H1 (cell line): ENCODE data around the gene PHLDA2. TPM values are rescaled to one million over a fixed set of nuclear protein-coding genes. Genes with fewer than 3 reads are reported as not detected.

Experiments used
- CTCF ChIA-PET: fragments of 300-600 bp; sonication (Branson Sonifier 250); formaldehyde crosslinking; loops from one replicate; lab custom pipeline; 2021; ENCODE audit not compliant: partially characterized antibody; lab: Charles Lee
- POLR2A ChIA-PET: fragments of 300-600 bp; sonication (Branson Sonifier 250); formaldehyde crosslinking; loops from one replicate; lab custom pipeline; 2021; ENCODE audit warnings: inconsistent platforms; ENCODE audit not compliant: partially characterized antibody; lab: Charles Lee
- DNase-seq, 2 experiments: peaks; one replicate each; pipeline versions ENCODE4 v3.0.0 to v3.0.0-alpha.2; 2010 to 2022; ENCODE audit warnings: low spot score in 2 of 2, low read depth in 1 of 2, mixed read lengths in 1 of 2
- FAIRE-seq: peaks from 2 replicates; lab custom pipeline; 2011; peaks lifted over from hg19 to GRCh38; lab: Jason Lieb, UNC
- H2AFZ ChIP-seq: 2 replicates; pipeline ENCODE4 v1.8.1; 2012; ENCODE audit warnings: low read length, inconsistent platforms
- H2AK5ac ChIP-seq: 2 replicates; pipeline ENCODE4 v1.6.1; 2013; ENCODE audit warnings: low read depth, low read length
- H2BK120ac ChIP-seq: replicated peaks from 2 replicates; pipeline ENCODE3; 2013; ENCODE audit warnings: low read depth, low read length, inconsistent platforms
- H2BK12ac ChIP-seq: 2 replicates; pipeline ENCODE4 v1.6.1; 2013; ENCODE audit warnings: low read depth, low read length
- H2BK15ac ChIP-seq: 2 replicates; pipeline ENCODE4 v1.6.1; 2013; ENCODE audit warnings: low read length
- H2BK20ac ChIP-seq: 2 replicates; pipeline ENCODE4 v1.6.1; 2013; ENCODE audit warnings: low read length
- H2BK5ac ChIP-seq: 2 replicates; pipeline ENCODE4 v1.6.1; 2013; ENCODE audit warnings: low read depth, low read length
- H3K14ac ChIP-seq: 2 replicates; pipeline ENCODE4 v1.6.1; 2013; ENCODE audit warnings: inconsistent platforms; ENCODE audit not compliant: insufficient read length
- H3K18ac ChIP-seq: 2 replicates; pipeline ENCODE4 v1.6.1; 2013; ENCODE audit warnings: low read length; ENCODE audit errors: extremely low read depth
- H3K23ac ChIP-seq: 2 replicates; pipeline ENCODE4 v1.6.1; 2013; ENCODE audit warnings: inconsistent platforms; ENCODE audit not compliant: insufficient read length
- H3K23me2 ChIP-seq: 2 replicates; pipeline ENCODE4 v1.6.1; 2013; ENCODE audit warnings: low read depth, low read length
- H3K27ac ChIP-seq: 2 replicates; pipeline ENCODE4 v1.6.1; 2011; ENCODE audit warnings: low read depth, low read length, inconsistent platforms
- H3K27me3 ChIP-seq, 4 experiments: replicated peaks in 1 of 4; 1 replicate in 1 of 4; 2 replicates in 3 of 4; pipeline versions ENCODE4 v1.6.1 to v1.8.1; 2011 to 2013; ENCODE audit warnings: low read length in 3 of 4, mild to moderate bottlenecking in 3 of 4, inconsistent platforms in 2 of 4, mixed read lengths in 2 of 4, moderate library complexity in 1 of 4; ENCODE audit not compliant: control insufficient read depth in 3 of 4, insufficient read depth in 3 of 4; ENCODE audit errors: extremely low read depth in 1 of 4
- H3K36me3 ChIP-seq, 4 experiments: 2 replicates each; pipeline versions ENCODE4 v1.6.1 to v1.8.1; 2011 to 2013; ENCODE audit warnings: mild to moderate bottlenecking in 4 of 4, low read length in 3 of 4, moderate library complexity in 2 of 4, control low read depth in 1 of 4, inconsistent platforms in 1 of 4; ENCODE audit not compliant: insufficient read depth in 4 of 4, control insufficient read depth in 2 of 4
- H3K4ac ChIP-seq: replicated peaks from 2 replicates; pipeline ENCODE3; 2013; ENCODE audit warnings: low read length, low read depth, mixed read lengths, inconsistent platforms; ENCODE audit not compliant: insufficient read length
- H3K4me1 ChIP-seq, 4 experiments: replicated peaks in 1 of 4; 1 replicate in 1 of 4; 2 replicates in 3 of 4; pipeline versions ENCODE4 v1.6.1 to v1.8.1; 2011 to 2013; ENCODE audit warnings: low read length in 3 of 4, inconsistent platforms in 2 of 4, mixed read lengths in 1 of 4; ENCODE audit not compliant: insufficient read depth in 4 of 4, control insufficient read depth in 3 of 4
- H3K4me2 ChIP-seq, 2 experiments: 2 replicates each; pipeline versions ENCODE4 v1.6.1 to v1.8.1; 2011 to 2013; ENCODE audit warnings: low read depth in 2 of 2, low read length in 2 of 2, control low read depth in 1 of 2, inconsistent platforms in 1 of 2, mild to moderate bottlenecking in 1 of 2; ENCODE audit not compliant: insufficient read depth in 1 of 2
- H3K4me3 ChIP-seq, 4 experiments: fragments of 200-600, 300-600 bp in 1 of 4; sonication (generic), shearing (Covaris generic), sonication (Bioruptor Twin) in 1 of 4; 2 replicates each; pipeline versions ENCODE4 v1.5.1 to v1.8.1; 2011 to 2016; ENCODE audit warnings: low read length in 4 of 4, low read depth in 3 of 4, control low read depth in 2 of 4, inconsistent platforms in 2 of 4, mild to moderate bottlenecking in 2 of 4, mixed read lengths in 1 of 4, moderate library complexity in 1 of 4; ENCODE audit not compliant: insufficient read depth in 2 of 4; ENCODE audit errors: extremely low read depth in 1 of 4
- H3K56ac ChIP-seq: replicated peaks from 2 replicates; pipeline ENCODE3; 2013; ENCODE audit warnings: low read depth, mild to moderate bottlenecking, mixed read lengths, low read length, inconsistent platforms; ENCODE audit not compliant: insufficient read length
- H3K79me1 ChIP-seq: 2 replicates; pipeline ENCODE4 v1.6.1; 2013; ENCODE audit warnings: low read depth, low read length, control low read depth
- H3K79me2 ChIP-seq, 2 experiments: 2 replicates each; pipeline versions ENCODE4 v1.6.1 to v1.8.1; 2012 to 2013; ENCODE audit warnings: low read length in 2 of 2, mild to moderate bottlenecking in 2 of 2, inconsistent platforms in 1 of 2; ENCODE audit not compliant: insufficient read depth in 2 of 2, control insufficient read depth in 1 of 2
- H3K9ac ChIP-seq, 4 experiments: replicated peaks in 1 of 4; 1 replicate in 1 of 4; 2 replicates in 3 of 4; pipeline versions ENCODE4 v1.6.1 to v1.8.1; 2011 to 2013; ENCODE audit warnings: low read depth in 3 of 4, low read length in 3 of 4, control low read depth in 2 of 4, mild to moderate bottlenecking in 2 of 4, moderate library complexity in 2 of 4, inconsistent platforms in 1 of 4; ENCODE audit errors: extremely low read depth in 1 of 4
- H3K9me3 ChIP-seq, 2 experiments: 2 replicates each; pipeline versions ENCODE4 v1.6.1 to v1.8.1; 2012 to 2013; ENCODE audit warnings: mild to moderate bottlenecking in 2 of 2, moderate library complexity in 2 of 2, control low read depth in 1 of 2, inconsistent platforms in 1 of 2, low read depth in 1 of 2, low read length in 1 of 2, mixed read lengths in 1 of 2; ENCODE audit not compliant: insufficient read depth in 2 of 2
- H4K20me1 ChIP-seq, 2 experiments: replicated peaks in 1 of 2; 2 replicates each; pipeline versions ENCODE3 to v1.8.1; 2011 to 2013; ENCODE audit warnings: inconsistent platforms in 2 of 2, low read length in 2 of 2, mild to moderate bottlenecking in 1 of 2; ENCODE audit not compliant: insufficient read depth in 2 of 2, control insufficient read depth in 1 of 2
- H4K5ac ChIP-seq: 2 replicates; pipeline ENCODE4 v1.6.1; 2013; ENCODE audit warnings: low read length, low read depth, mixed read lengths, inconsistent platforms; ENCODE audit not compliant: insufficient read length
- H4K8ac ChIP-seq: 2 replicates; pipeline ENCODE4 v1.8.0; 2013; ENCODE audit warnings: mild to moderate bottlenecking, moderate library complexity, low read length, inconsistent platforms; ENCODE audit not compliant: insufficient read depth; ENCODE audit errors: extremely low read depth
- H4K91ac ChIP-seq: replicated peaks from 2 replicates; pipeline ENCODE3; 2013; ENCODE audit warnings: low read length, mixed read lengths, inconsistent platforms; ENCODE audit not compliant: insufficient read length
- BRCA1 ChIP-seq: IDR thresholded peaks from 2 replicates; pipeline ENCODE4 v1.6.1; 2012; ENCODE audit warnings: low read depth, low read length, improper control_type of control experiment
- CBX8 ChIP-seq: fragments of 300-800, 300-1000 bp; sonication (generic); IDR thresholded peaks from 2 replicates; pipeline ENCODE4 v1.7.1; 2016; ENCODE audit warnings: low read depth, low read length, borderline replicate concordance
- RXRA ChIP-seq: IDR thresholded peaks from 2 replicates; pipeline ENCODE4 v1.6.1; 2011; ENCODE audit warnings: low read depth, mild to moderate bottlenecking, low read length, moderate library complexity; ENCODE audit not compliant: insufficient read depth
- SP1 ChIP-seq: IDR thresholded peaks from 2 replicates; pipeline ENCODE4 v1.6.1; 2011; ENCODE audit warnings: low read depth, low read length
- SP2 ChIP-seq: IDR thresholded peaks from 2 replicates; pipeline ENCODE4 v1.6.1; 2012; ENCODE audit warnings: mild to moderate bottlenecking, low read length, inconsistent platforms
- ZNF274 ChIP-seq: IDR thresholded peaks from 2 replicates; pipeline ENCODE4 v1.7.0; 2012; ENCODE audit warnings: low read length, borderline replicate concordance; ENCODE audit errors: extremely low read depth
- WGBS, 2 experiments: shearing (Covaris generic) in 1 of 2; methylation state at CpG; one replicate each; pipeline versions ENCODE4 v1.1.6 to v1.1.7; 2013 to 2015; ENCODE audit warnings: low lambda C conversion rate in 2 of 2, mixed read lengths in 2 of 2, inconsistent platforms in 1 of 2, low coverage in 1 of 2, missing lambda C conversion rate in 1 of 2; ENCODE audit not compliant: insufficient replicate concordance in 2 of 2, insufficient coverage in 1 of 2, insufficient read length in 1 of 2; ENCODE audit errors: extremely low coverage in 1 of 2, missing lambda C conversion rate in 1 of 2; 5-methylcytosine and 5-hydroxymethylcytosine counted together
- polyA plus RNA-seq, 7 experiments: library from polyadenylated mRNA; depleted of rRNA in 3 of 7; stranded (reverse) in 5 of 7; unstranded in 2 of 7; fragments of >200 nt in 5 of 7; fragments of 200-250 nt in 2 of 7; gene quantifications; 1 replicate in 5 of 7; 2 replicates in 1 of 7; 4 replicates in 1 of 7; pipeline versions ENCODE4 v1.2.1 to v1.2.3, GENCODE V29; 2011 to 2013; ENCODE audit warnings: missing spikeins in 2 of 7, mixed read lengths in 2 of 7
- total RNA-seq: library from RNA; stranded (reverse); fragmentation: NEBNext Ultra II Directional; extraction: Animal tissue kit (Norgen Biotek cat#: 25700); gene quantifications from 2 replicates; pipeline ENCODE4 v1.2.1, GENCODE V29; 2021
- TF ChIP-seq, protein P1 (sequence below): IDR thresholded peaks from 2 replicates; pipeline ENCODE4 v1.6.1; 2011; ENCODE audit warnings: low read depth, mild to moderate bottlenecking, low read length; ENCODE audit not compliant: insufficient read depth

The PHLDA2 gene
- total and polyA plus RNA-seq, 2 of the 8 experiments (the other 6 are each of a cell fraction or from before 2014, with no cell fraction given), result 5.2 to 7.6 TPM

DNA sequence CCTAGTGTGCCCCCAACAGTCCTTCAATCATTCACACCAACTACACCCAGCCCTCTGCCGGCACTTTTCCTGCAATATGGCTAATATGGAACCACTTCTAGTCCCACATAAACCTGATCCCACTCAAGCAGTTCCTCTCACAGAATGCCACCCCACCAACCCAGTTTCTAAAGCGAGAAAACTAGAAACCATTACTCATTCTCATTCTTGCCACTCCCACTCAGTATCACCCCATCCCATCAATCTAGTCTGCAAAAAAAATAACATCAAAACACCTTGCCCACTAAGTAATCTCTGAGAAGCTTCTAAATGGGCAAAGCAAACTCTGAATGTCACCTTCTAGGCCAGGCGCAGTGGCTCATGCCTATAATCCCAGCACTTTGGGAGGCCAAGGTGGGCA lies 45.1 kb upstream of the PHLDA2 start:
- Histone ChIP-seq H4K91ac (no peak overlapping the region), H2BK20ac (no peak overlapping the region), H3K9ac (no peak overlapping the region), H4K5ac (no peak overlapping the region), H3K23ac (no peak overlapping the region), H3K4me2 (no peak overlapping the region), H3K27ac (no peak overlapping the region), H2AK5ac (no peak overlapping the region), H2BK15ac (no peak overlapping the region), H3K4me1 (no peaks in the 10 kb centered on the region), H2AFZ (no peak overlapping the region), H3K79me1 (peaks cover 8% of the 10 kb centered on the region), H3K18ac (no peak overlapping the region), H3K27me3 (no peaks in the 10 kb centered on the region), H3K9me3 (no peaks in the 10 kb centered on the region), H3K36me3 (peaks cover 57 to 98% (median 80%) of the 10 kb centered on the region in 4 experiments), H2BK5ac (no peak overlapping the region), H3K23me2 (no peaks in the 10 kb centered on the region), H2BK12ac (no peak overlapping the region), H3K56ac (no peak overlapping the region), H3K4me3 (no peak overlapping the region), H3K4ac (no peak overlapping the region), H4K20me1 (peaks cover 6 to 27% of the 10 kb centered on the region in 2 experiments), H2BK120ac (no peak overlapping the region), H3K79me2 (peaks cover 0 to 70% of the 10 kb centered on the region in 2 experiments; a peak in 3 of 4 replicates), H3K14ac (no peak overlapping the region), H4K8ac (no peak overlapping the region)
- FAIRE-seq (no peak), DNase-seq (no peak)
- ChIA-PET POLR2A (no interaction called here), CTCF (interaction anchor here (0.6 to 2.9 kb wide), 9 partner anchors 8 to 454 kb away, joined by 3 to 18 read pairs (median 5); no protein-coding TSS in a partner anchor)
- WGBS, 2 experiments, result 91% methylated on average over 3 of the region's 3 CpGs; no CpG with 5 or more reads in 1 of the 2 experiments
- no peak for TF ChIP-seq SP2
- no peak for TF ChIP-seq ZNF274
- no peak for TF ChIP-seq BRCA1
- TF ChIP-seq RXRA, result no peak
- TF ChIP-seq, protein P1, sequence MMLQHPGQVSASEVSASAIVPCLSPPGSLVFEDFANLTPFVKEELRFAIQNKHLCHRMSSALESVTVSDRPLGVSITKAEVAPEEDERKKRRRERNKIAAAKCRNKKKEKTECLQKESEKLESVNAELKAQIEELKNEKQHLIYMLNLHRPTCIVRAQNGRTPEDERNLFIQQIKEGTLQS, result no peak
- TF ChIP-seq CBX8, result no peak
- no peak for TF ChIP-seq SP1
